GM18873 (cell line): ENCODE measurements around the gene RAVER2.
"Not testable (repeated sequence)": the region's sequence is repeated elsewhere in the genome, so short reads cannot be mapped to it uniquely, and the experiment has no call there.

Source experiments
- ATAC-seq: cut with Tn5 transposase; IDR thresholded peaks from one replicate; pipeline ENCODE4 v1.9.1; 2021; ENCODE audit warnings: mild to moderate bottlenecking, moderate library complexity, moderate number of reproducible peaks; ENCODE audit not compliant: unreplicated experiment, low FRiP score

RAVER2 gene

GRCh38 chr1:64745986-64746940 is 1.4 kb downstream of the RAVER2 start:
- no peak for ATAC-seq

DNA sequence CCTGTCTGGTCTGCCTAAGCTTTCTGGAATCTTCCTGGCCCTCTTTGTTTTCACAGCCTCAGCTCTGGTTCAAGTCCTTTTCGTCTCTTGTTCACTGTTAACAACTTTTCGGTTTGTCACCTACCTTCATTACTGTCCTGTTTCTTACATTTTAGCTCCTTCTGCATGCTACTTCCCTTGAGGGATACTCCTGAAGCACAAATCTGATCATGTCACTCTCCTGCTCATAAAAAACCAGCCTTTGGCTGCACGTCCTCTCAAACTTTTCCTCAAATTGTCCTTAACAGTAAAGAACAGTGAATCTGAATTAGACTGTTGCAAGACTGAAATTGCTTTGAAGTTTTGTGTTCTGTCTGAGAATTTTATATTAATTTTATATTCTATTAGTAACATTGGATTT is 3.3 kb downstream of the RAVER2 start:
- ATAC-seq, result no peak

GRCh38 chr1:64748706-64749105 is 3.8 kb downstream of the RAVER2 start:
- ATAC-seq, result no peak

GRCh38 chr1:64750092-64750491 is 5.2 kb downstream of the RAVER2 start:
- ATAC-seq, result no peak

DNA sequence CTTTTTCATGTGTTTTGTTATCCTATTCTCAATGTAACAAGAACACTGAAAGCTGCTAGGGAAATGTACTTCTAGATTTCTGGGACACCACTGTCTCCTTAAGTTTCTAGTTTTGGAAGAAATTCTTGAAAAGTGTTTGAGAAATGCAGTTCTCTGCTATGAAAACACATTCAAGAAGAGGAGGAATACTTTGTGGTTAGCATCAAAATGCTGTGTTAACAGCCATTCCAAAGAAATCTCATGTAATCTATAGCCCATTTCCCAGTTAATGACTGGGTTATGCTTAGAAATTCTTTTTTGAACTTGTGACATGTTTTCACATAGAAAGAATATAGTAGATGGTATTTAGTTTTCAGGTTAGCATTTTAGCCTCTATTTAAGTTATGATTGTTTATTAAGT is 6.0 kb downstream of the RAVER2 start:
- ATAC-seq, result no peak

- no peak for ATAC-seq
Observed at GRCh38 chr1:64754173-64754572, 9.3 kb downstream of the RAVER2 start.

- no peak for ATAC-seq
Observed at GRCh38 chr1:64755361-64755760, 10.5 kb downstream of the RAVER2 start.

- ATAC-seq, result no peak
Observed at GRCh38 chr1:64756770-64757169, 11.9 kb downstream of the RAVER2 start.

DNA sequence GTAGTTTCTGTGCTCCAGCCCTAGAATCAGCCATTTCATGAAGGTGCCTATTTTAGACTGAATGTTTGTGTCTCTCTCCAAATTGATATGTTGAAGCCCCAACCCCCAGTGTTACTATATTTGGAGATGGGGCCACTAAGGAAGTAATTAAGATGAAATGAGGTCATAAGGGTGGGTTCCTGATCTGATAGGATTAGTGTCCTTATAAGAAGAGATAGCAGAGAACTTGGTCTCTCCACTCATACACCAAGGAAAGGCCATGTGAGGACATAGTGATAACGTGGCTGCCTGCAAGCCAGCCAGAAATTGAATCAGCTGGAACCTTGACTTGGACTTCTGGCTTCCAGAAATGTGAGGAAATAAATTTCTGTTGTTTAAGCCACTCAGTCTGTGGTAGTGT is 12.3 kb downstream of the RAVER2 start:
- no peak for ATAC-seq

DNA sequence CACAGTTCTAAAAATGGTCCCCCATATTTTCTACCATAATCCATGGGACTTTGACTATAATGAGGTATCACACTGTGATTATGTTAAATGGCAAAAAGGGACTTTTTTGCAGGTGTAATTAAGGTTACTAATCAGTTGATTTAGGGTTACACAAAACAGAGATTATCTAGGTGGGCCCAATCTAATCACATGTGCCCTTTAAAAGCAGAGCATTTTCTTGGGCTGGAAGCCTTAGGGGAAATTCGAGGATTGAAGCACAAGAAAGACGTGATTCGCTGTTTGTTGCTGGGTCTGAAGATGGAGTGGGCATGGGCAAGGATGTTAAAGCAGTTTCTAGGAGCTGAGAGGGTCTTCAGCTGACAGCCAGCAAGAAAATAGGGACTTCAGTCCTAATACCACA is 13.4 kb downstream of the RAVER2 start:
- ATAC-seq, result no peak

DNA sequence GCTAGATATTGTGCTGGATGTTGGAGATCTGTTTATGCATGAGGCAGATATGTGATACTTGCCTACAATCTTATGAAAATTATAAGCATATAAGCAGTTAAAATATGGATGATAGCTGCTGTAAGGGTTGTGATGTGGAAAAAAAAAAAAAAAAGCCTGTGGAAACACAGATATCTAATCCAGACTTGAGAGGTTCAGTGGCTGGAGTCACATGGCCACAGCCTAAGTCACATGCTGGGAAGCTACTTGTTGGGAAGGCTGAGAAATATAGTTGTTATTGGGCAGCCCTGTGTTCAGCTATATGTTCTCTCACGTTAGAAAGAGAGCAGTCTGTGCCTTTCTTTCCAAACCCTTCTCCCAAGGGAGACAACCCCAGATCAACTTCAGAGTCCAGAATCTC is 15.1 kb downstream of the RAVER2 start:
- no peak for ATAC-seq

DNA sequence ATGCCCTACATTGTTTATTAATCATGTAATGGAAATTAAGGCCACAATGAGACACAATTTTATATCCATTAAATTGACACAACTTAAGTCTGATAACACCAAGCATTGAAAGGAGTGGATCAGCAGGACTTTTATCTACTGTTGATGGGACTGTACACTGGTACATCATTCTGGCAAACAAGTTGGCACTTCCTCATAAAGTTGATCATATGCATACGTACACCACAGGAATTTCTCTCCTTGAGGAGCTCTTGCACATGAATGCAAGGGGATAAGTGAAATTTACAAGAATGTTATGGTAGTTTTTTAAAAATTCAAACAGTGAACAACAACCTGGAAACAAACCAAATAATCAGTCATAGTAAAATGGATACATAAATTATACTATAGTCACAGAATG is 20.1 kb downstream of the RAVER2 start:
- no peak for ATAC-seq

DNA sequence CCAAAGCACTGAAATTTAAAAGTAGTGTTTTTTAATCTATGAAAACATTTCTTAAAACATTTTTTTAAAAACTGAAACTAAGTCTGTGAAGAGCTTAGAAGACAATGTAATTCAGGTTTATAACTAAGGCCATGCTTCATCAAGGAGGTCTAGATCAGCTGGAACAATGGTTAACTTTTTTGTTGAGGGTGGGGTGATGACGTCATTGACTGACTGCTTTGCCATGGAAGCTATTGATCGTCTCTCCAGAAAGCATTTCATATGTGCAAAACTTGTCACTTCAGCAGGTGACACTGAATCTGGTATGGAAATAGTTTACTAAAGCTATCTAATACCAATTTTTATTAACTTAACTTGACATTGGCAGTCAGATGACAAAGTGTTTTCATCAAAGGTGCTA is 21.0 kb downstream of the RAVER2 start:
- ATAC-seq, result no peak

DNA sequence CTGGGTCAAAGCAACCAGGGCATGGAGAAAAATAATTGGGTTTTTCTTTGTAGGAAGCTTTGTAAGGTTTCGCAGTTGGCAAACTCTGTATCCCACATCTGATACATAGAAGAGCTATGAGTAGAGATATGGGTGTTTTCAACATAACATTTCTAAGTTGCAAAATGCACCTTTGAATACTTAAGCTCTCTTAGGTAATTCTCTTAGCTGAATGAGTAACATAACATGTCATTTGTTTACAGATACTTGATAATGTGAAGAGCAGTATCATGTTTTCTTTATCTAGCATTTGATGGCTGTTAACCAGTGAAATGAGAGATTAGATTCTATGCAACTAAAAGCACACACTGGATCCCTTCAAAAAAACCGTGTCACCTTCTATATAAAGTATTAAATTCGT is 21.6 kb downstream of the RAVER2 start:
- ATAC-seq, result no peak

GRCh38 chr1:64769482-64769881 is 24.6 kb downstream of the RAVER2 start:
- ATAC-seq, result no peak

DNA sequence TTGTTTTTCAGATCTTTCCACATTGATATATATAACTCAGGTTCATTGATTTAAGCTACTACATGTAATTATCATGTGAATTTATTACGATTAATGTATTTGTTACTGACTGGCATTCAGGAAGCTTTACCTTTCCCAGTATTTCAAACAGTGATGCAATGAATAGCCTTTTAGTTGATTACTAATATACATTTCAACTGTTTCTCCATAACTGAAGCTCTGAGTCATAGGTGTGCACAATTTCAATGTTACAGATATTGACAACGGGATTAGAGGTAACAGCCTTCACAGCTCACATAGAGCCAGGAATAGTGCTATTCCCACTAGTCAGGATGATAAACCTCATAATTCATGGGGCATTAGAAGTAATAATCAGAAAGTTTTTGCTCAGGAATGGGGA is 25.1 kb downstream of the RAVER2 start:
- ATAC-seq, result no peak

GRCh38 chr1:64773306-64773705 is 28.4 kb downstream of the RAVER2 start:
- ATAC-seq, result not testable (repeated sequence)

- no peak for ATAC-seq
Observed at GRCh38 chr1:64775113-64775512, 30.2 kb downstream of the RAVER2 start.

DNA sequence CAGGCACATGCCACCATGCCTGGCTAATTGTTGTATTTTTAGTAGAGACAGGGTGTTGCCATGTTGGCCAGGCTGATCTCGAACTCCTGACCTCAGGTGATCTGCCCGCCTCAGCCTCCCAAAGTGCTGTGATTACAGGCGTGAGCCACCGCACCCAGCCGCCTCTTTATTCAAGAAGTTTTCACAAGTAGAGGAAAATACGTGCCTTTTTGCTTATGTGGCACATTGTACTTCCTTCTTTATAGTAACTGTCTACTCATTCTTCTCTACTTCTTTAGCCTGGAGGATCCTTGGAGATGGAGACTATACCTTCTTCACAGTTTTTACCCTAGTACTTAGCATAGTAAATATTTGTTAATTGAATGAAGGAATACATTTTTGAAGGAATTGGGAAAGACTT is 37.2 kb downstream of the RAVER2 start:
- not testable (repeated sequence) for ATAC-seq

DNA sequence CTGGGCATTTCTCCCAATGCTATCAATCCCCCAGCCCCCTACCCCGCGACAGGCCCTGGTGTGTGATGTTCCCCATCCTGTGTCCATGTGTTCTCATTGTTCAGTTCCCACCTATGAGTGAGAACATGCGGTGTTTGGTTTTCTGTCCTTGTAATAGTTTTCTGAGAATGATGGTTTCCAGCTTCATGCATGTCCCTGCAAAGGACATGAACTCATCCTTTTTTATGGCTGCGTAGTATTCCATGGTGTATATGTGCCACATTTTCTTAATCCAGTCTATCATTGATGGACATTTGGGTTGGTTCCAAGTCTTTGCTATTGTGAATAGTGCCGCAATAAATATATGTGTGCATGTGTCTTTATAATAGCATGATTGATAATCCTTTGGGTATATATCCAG is 38.0 kb downstream of the RAVER2 start:
- ATAC-seq, result not testable (repeated sequence)

- no peak for ATAC-seq
Observed at GRCh38 chr1:64790832-64791487, 46.1 kb downstream of the RAVER2 start.

DNA sequence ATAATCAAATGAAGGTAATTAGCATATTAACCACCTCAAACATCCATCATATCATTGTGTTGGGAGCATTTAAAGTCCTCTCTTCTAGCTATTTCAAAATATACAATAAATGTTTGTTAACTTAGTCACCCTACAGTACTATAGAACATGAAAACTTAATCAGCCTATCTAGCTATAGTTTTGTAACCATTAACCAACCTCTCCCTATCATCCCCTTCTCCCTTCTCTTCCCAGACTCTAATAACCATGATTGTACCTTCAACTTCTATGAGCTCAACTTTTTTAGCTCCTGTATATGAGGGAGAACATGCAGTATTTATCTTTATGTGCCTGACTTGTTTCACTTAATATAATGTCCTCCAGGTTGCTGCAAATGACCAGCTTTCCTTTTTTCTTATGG is 54.0 kb downstream of the RAVER2 start:
- ATAC-seq, result no peak
